ENCODE results near the gene VCL.

DNA sequence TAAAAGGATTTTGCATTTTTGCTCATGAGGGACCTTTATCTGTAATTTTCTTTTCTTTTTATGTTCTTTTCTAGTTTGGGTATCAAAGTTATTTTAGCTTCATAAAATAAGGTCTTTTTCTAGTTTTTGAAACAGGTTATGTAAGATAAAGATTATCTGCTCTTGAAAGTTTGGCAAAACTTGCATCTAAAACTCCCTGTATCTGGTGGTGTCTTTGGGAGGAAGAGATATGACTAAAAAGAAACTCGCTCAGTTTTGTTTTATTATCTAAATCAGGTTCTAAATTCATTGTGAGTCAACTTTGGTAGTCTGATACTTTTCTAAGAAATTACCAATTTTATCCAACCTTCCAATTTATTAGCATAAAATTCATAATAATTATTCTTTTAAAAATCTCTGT, 55.1 kb downstream of the VCL start:
- TF ChIP-seq, protein P1, sequence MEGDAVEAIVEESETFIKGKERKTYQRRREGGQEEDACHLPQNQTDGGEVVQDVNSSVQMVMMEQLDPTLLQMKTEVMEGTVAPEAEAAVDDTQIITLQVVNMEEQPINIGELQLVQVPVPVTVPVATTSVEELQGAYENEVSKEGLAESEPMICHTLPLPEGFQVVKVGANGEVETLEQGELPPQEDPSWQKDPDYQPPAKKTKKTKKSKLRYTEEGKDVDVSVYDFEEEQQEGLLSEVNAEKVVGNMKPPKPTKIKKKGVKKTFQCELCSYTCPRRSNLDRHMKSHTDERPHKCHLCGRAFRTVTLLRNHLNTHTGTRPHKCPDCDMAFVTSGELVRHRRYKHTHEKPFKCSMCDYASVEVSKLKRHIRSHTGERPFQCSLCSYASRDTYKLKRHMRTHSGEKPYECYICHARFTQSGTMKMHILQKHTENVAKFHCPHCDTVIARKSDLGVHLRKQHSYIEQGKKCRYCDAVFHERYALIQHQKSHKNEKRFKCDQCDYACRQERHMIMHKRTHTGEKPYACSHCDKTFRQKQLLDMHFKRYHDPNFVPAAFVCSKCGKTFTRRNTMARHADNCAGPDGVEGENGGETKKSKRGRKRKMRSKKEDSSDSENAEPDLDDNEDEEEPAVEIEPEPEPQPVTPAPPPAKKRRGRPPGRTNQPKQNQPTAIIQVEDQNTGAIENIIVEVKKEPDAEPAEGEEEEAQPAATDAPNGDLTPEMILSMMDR (IDR thresholded peaks at IDR 0.05; ENCODE audit: insufficient read depth, low read length) = no peak
- no peak for TF ChIP-seq POLR2AphosphoS5 (IDR thresholded peaks at IDR 0.05; ENCODE audit: low read depth)
- TF ChIP-seq, protein P2, sequence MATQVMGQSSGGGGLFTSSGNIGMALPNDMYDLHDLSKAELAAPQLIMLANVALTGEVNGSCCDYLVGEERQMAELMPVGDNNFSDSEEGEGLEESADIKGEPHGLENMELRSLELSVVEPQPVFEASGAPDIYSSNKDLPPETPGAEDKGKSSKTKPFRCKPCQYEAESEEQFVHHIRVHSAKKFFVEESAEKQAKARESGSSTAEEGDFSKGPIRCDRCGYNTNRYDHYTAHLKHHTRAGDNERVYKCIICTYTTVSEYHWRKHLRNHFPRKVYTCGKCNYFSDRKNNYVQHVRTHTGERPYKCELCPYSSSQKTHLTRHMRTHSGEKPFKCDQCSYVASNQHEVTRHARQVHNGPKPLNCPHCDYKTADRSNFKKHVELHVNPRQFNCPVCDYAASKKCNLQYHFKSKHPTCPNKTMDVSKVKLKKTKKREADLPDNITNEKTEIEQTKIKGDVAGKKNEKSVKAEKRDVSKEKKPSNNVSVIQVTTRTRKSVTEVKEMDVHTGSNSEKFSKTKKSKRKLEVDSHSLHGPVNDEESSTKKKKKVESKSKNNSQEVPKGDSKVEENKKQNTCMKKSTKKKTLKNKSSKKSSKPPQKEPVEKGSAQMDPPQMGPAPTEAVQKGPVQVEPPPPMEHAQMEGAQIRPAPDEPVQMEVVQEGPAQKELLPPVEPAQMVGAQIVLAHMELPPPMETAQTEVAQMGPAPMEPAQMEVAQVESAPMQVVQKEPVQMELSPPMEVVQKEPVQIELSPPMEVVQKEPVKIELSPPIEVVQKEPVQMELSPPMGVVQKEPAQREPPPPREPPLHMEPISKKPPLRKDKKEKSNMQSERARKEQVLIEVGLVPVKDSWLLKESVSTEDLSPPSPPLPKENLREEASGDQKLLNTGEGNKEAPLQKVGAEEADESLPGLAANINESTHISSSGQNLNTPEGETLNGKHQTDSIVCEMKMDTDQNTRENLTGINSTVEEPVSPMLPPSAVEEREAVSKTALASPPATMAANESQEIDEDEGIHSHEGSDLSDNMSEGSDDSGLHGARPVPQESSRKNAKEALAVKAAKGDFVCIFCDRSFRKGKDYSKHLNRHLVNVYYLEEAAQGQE (IDR thresholded peaks at IDR 0.05; ENCODE audit: insufficient replicate concordance, low read depth) = no peak
- TF ChIP-seq GABPA (IDR thresholded peaks at IDR 0.05; ENCODE audit: low read depth) = no peak
- TF ChIP-seq SPI1 (IDR thresholded peaks at IDR 0.05; ENCODE audit: borderline replicate concordance, low read depth) = no peak

Data from HL-60 (cell line).